ENCODE data around the gene FRMD4A.
"Not testable (repeated sequence)": the region's sequence is repeated elsewhere in the genome, so short reads cannot be mapped to it uniquely, and the experiment has no call there.

FRMD4A gene

DNA sequence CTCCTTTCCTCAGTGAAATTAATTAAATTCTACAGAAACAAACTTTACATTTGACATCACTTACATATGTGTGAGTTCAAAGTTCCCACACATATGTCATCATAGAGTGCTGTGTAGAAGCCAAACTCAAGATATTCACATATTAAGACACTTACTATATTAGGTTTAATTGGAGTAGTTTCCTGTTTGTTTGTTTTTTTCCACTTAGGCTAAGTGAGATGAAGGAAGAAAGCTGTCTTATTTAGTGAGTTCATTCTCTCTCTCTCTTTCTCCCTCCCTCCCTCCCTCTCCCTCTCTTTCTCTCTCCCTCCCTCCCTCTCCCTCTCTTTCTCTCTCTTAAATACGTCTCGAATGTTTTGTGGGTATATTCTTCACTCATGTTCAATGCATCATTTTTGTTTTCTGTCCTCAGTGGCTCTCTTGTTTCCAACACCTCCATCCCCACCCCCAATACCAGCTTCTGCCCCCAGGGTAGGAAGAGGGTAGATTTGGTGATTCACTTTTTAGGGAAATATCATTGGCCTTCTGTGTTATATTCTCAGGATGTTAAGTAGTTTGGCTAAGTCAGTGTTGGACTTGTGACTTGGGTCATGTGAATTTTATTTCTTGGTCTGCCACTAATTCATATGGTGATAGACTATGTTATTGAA, 262.0 kb downstream of the FRMD4A start:
- no peak for DNase-seq (ENCODE audit: low read depth in 1 of 2, low spot score in 1 of 2)
- Histone ChIP-seq H3K27me3 (ENCODE audit: insufficient read depth, poor library complexity, severe bottlenecking) (no peaks in the 10 kb centered on the region), H3K27ac (replicated peaks) (no peak overlapping the region), H3K4me3 (replicated peaks; ENCODE audit: insufficient read depth, low read length) (no peak overlapping the region)
- TF ChIP-seq SPI1 (IDR thresholded peaks at IDR 0.05; ENCODE audit: borderline replicate concordance, low read depth) (no peak), GABPA (IDR thresholded peaks at IDR 0.05; ENCODE audit: low read depth) (no peak), POLR2AphosphoS5 (IDR thresholded peaks at IDR 0.05; ENCODE audit: low read depth) (no peak), REST (IDR thresholded peaks at IDR 0.05; ENCODE audit: insufficient replicate concordance, low read depth) (no peak)
- TF ChIP-seq, protein P1, sequence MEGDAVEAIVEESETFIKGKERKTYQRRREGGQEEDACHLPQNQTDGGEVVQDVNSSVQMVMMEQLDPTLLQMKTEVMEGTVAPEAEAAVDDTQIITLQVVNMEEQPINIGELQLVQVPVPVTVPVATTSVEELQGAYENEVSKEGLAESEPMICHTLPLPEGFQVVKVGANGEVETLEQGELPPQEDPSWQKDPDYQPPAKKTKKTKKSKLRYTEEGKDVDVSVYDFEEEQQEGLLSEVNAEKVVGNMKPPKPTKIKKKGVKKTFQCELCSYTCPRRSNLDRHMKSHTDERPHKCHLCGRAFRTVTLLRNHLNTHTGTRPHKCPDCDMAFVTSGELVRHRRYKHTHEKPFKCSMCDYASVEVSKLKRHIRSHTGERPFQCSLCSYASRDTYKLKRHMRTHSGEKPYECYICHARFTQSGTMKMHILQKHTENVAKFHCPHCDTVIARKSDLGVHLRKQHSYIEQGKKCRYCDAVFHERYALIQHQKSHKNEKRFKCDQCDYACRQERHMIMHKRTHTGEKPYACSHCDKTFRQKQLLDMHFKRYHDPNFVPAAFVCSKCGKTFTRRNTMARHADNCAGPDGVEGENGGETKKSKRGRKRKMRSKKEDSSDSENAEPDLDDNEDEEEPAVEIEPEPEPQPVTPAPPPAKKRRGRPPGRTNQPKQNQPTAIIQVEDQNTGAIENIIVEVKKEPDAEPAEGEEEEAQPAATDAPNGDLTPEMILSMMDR (IDR thresholded peaks at IDR 0.05; ENCODE audit: insufficient read depth, low read length) = no peak

DNA sequence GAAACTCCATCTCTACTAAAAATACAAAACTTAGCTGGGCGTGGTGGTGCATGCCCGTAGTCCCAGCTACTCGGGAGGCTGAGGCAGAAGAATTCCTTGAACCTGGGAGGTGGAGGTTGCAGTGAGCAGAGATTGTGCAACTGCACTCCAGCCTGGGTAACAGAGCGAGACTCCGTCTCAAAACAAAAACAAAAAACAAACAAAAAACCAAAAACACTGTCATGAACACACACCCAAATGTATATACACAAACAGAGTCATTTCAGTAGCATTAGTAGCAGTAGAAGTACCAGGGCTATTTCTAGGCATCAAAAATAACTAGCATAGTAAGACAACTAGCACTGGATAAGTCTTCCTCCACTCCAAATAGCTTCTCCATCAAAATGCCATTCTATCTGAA, 263.1 kb downstream of the FRMD4A start:
- not testable (repeated sequence) for H3K27me3 ChIP-seq (ENCODE audit: insufficient read depth, poor library complexity, severe bottlenecking); H3K27ac ChIP-seq (replicated peaks); H3K4me3 ChIP-seq (replicated peaks; ENCODE audit: insufficient read depth, low read length); DNase-seq (ENCODE audit: low read depth in 1 of 2, low spot score in 1 of 2)

GRCh38 chr10:14066106-14066505, 264.6 kb downstream of the FRMD4A start:
- H3K4me3 ChIP-seq (replicated peaks; ENCODE audit: insufficient read depth, low read length) = no peak overlapping the region
- no peak overlapping the region for H3K27ac ChIP-seq (replicated peaks)
- TF ChIP-seq REST (IDR thresholded peaks at IDR 0.05; ENCODE audit: insufficient replicate concordance, low read depth) (no peak), POLR2AphosphoS5 (IDR thresholded peaks at IDR 0.05; ENCODE audit: low read depth) (no peak), SPI1 (IDR thresholded peaks at IDR 0.05; ENCODE audit: borderline replicate concordance, low read depth) (no peak), GABPA (IDR thresholded peaks at IDR 0.05; ENCODE audit: low read depth) (no peak)
- TF ChIP-seq, protein P1 (IDR thresholded peaks at IDR 0.05; ENCODE audit: insufficient read depth, low read length) = no peak
- no peak for DNase-seq (ENCODE audit: low read depth in 1 of 2, low spot score in 1 of 2)
- no peaks in the 10 kb centered on the region for H3K27me3 ChIP-seq (ENCODE audit: insufficient read depth, poor library complexity, severe bottlenecking)

GRCh38 chr10:14063531-14064285, 267.0 kb downstream of the FRMD4A start:
- Histone ChIP-seq H3K27me3 (ENCODE audit: insufficient read depth, poor library complexity, severe bottlenecking) (no peaks in the 10 kb centered on the region), H3K27ac (replicated peaks) (no peak overlapping the region), H3K4me3 (replicated peaks; ENCODE audit: insufficient read depth, low read length) (no peak overlapping the region)
- TF ChIP-seq GABPA (IDR thresholded peaks at IDR 0.05; ENCODE audit: low read depth) = no peak
- TF ChIP-seq SPI1 (IDR thresholded peaks at IDR 0.05; ENCODE audit: borderline replicate concordance, low read depth) = no peak
- TF ChIP-seq REST (IDR thresholded peaks at IDR 0.05; ENCODE audit: insufficient replicate concordance, low read depth) = no peak
- TF ChIP-seq POLR2AphosphoS5 (IDR thresholded peaks at IDR 0.05; ENCODE audit: low read depth) = no peak
- TF ChIP-seq, protein P1 (IDR thresholded peaks at IDR 0.05; ENCODE audit: insufficient read depth, low read length) = no peak
- DNase-seq (ENCODE audit: low read depth in 1 of 2, low spot score in 1 of 2) = no peak

Data from HL-60 (cell line).